Measurements from ENCODE around the gene ZMYND8. TPM values are rescaled to one million over a fixed set of nuclear protein-coding genes. Genes with fewer than 3 reads are reported as not detected.

ZMYND8 gene
- total RNA-seq, 4 donors from 2014 or later: 41.6 to 79.4 (median 60.7) TPM

- in situ Hi-C loops (cut with MboI; ENCODE audit: low pct_ligation_motif_present in 1 of 4, low pct_unique_long_range_greater_than_20kb in 1 of 4, low sequenced_read_pairs in 3 of 4) (loop anchor here in 1 of 4 donors (25.0 kb wide), 2 partner anchors 204 to 429 kb away; no protein-coding TSS in a partner anchor), intact Hi-C loops (cut with DNase I; ENCODE audit: low total_unique reads) (no loop called here)
- no peak overlapping the region for H3K4me3 ChIP-seq
- no peaks in the 10 kb centered on the region for H3K9me3 ChIP-seq
- no peaks in the 10 kb centered on the region for H3K4me1 ChIP-seq
- TF ChIP-seq EP300 (IDR thresholded peaks at IDR 0.05; ENCODE audit: low read depth) (no peak), POLR2AphosphoS5 (IDR thresholded peaks at IDR 0.05) (no peak), POLR2A (IDR thresholded peaks at IDR 0.05) (no peak), CTCF (IDR thresholded peaks at IDR 0.05) (no peak)
- no peak for DNase-seq
- H3K27me3 ChIP-seq: no peaks in the 10 kb centered on the region
- H3K36me3 ChIP-seq: no peaks in the 10 kb centered on the region
- 68 to 83% methylated on average over 4 to 9 of the region's 9 CpGs for WGBS, 2 donors (ENCODE audit: low coverage in 1 of 2)
- H3K27ac ChIP-seq: no peak overlapping the region
Measured at GRCh38 chr20:47183367-47183766, 173.1 kb downstream of the ZMYND8 start.

- Histone ChIP-seq H3K4me1 (no peaks in the 10 kb centered on the region), H3K4me3 (no peak overlapping the region), H3K27ac (no peak overlapping the region), H3K36me3 (no peaks in the 10 kb centered on the region), H3K9me3 (no peaks in the 10 kb centered on the region), H3K27me3 (no peaks in the 10 kb centered on the region)
- WGBS, 2 donors (ENCODE audit: low coverage in 1 of 2): 70 to 72% methylated on average over 5 of the region's 5 CpGs
- in situ Hi-C loops (cut with MboI; ENCODE audit: low pct_ligation_motif_present in 1 of 4, low pct_unique_long_range_greater_than_20kb in 1 of 4, low sequenced_read_pairs in 3 of 4): loop anchor here in 1 of 4 donors (25.0 kb wide), 2 partner anchors 206 to 431 kb away; no protein-coding TSS in a partner anchor
- peak; percentile 14 for DNase-seq
- intact Hi-C loops (cut with DNase I; ENCODE audit: low total_unique reads): no loop called here
- TF ChIP-seq EP300 (IDR thresholded peaks at IDR 0.05; ENCODE audit: low read depth) (no peak), POLR2AphosphoS5 (IDR thresholded peaks at IDR 0.05) (no peak), POLR2A (IDR thresholded peaks at IDR 0.05) (no peak), CTCF (IDR thresholded peaks at IDR 0.05) (no peak)
Measured at GRCh38 chr20:47181056-47181862, 175.2 kb downstream of the ZMYND8 start.

GRCh38 chr20:47179267-47179666 lies 177.2 kb downstream of the ZMYND8 start:
- intact Hi-C loops (cut with DNase I; ENCODE audit: low total_unique reads) (no loop called here), in situ Hi-C loops (cut with MboI; ENCODE audit: low pct_ligation_motif_present in 1 of 4, low pct_unique_long_range_greater_than_20kb in 1 of 4, low sequenced_read_pairs in 3 of 4) (loop anchor here in 1 of 4 donors (25.0 kb wide), 2 partner anchors 208 to 433 kb away; no protein-coding TSS in a partner anchor)
- no peaks in the 10 kb centered on the region for H3K36me3 ChIP-seq
- H3K4me1 ChIP-seq: no peaks in the 10 kb centered on the region
- no peak overlapping the region for H3K27ac ChIP-seq
- no peaks in the 10 kb centered on the region for H3K9me3 ChIP-seq
- H3K27me3 ChIP-seq: no peaks in the 10 kb centered on the region
- no peak overlapping the region for H3K4me3 ChIP-seq
- TF ChIP-seq EP300 (IDR thresholded peaks at IDR 0.05; ENCODE audit: low read depth): no peak
- TF ChIP-seq POLR2A (IDR thresholded peaks at IDR 0.05): no peak
- TF ChIP-seq CTCF (IDR thresholded peaks at IDR 0.05): no peak
- no peak for TF ChIP-seq POLR2AphosphoS5 (IDR thresholded peaks at IDR 0.05)
- no peak for DNase-seq

GRCh38 chr20:47178851-47179250 lies 177.6 kb downstream of the ZMYND8 start:
- in situ Hi-C loops (cut with MboI; ENCODE audit: low pct_ligation_motif_present in 1 of 4, low pct_unique_long_range_greater_than_20kb in 1 of 4, low sequenced_read_pairs in 3 of 4): loop anchor here in 1 of 4 donors (25.0 kb wide), 2 partner anchors 208 to 433 kb away; no protein-coding TSS in a partner anchor
- Histone ChIP-seq H3K9me3 (no peaks in the 10 kb centered on the region), H3K36me3 (no peaks in the 10 kb centered on the region), H3K27me3 (no peaks in the 10 kb centered on the region), H3K4me3 (no peak overlapping the region), H3K4me1 (no peaks in the 10 kb centered on the region), H3K27ac (no peak overlapping the region)
- intact Hi-C loops (cut with DNase I; ENCODE audit: low total_unique reads): no loop called here
- TF ChIP-seq EP300 (IDR thresholded peaks at IDR 0.05; ENCODE audit: low read depth) (no peak), POLR2A (IDR thresholded peaks at IDR 0.05) (no peak), POLR2AphosphoS5 (IDR thresholded peaks at IDR 0.05) (no peak), CTCF (IDR thresholded peaks at IDR 0.05) (no peak)
- DNase-seq: no peak
- 73 to 90% methylated on average over 1 of the region's 1 CpG for WGBS, 2 donors (ENCODE audit: low coverage in 1 of 2)
